ENCODE results near the gene RCN2.

The RCN2 gene

DNA sequence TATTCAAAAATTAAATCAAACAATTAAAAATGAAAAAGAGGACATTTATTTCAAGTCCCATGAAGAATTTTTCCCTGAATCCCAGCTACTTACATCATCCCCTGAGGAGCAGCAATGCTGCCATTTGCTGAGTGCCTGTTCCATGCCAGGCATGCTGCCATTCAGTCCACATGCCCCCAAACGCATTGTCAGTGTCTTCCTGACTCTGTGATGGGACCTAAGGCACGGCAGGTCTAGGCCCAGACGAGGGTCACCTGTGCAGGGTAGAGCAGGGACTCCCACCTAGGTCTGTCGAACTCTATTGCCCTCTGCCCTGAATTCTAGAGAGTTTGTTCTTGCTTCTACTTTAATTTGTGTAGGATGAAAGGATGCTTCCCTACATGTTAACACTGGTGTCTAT lies 70.4 kb downstream of the RCN2 start:
- Histone ChIP-seq H3K4me3 (ENCODE audit: low read length) (no peak overlapping the region), H3K9ac (ENCODE audit: low read length) (no peak overlapping the region), H3K9me3 (ENCODE audit: control insufficient read depth, low read depth, low read length) (no peaks in the 10 kb centered on the region), H3K27ac (ENCODE audit: low read length) (no peak overlapping the region), H3K36me3 (ENCODE audit: control insufficient read depth, low read depth, low read length) (no peaks in the 10 kb centered on the region), H3K27me3 (ENCODE audit: control insufficient read depth, insufficient read depth, low read length) (no peaks in the 10 kb centered on the region), H3K4me1 (ENCODE audit: control insufficient read depth, low read depth, low read length) (no peaks in the 10 kb centered on the region)

DNA sequence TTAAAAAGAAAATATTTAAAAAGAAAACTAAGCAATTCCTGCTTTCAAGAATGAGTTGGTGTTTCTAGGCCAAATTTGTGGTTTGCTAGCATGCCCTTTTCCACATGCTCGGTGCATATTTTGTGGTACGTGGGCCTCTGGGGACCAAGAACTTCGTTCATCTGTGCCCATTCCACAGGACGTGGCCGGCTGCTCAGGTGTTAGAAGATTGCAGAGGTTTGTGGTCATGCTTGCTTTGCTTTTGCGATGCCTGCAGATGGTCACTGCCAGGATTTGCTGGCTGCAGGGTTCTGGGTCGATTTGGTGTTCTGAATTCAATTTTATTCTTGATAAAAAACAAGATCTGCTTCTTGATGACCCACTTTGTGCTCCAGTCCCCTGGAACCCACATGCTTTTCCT lies 70.9 kb downstream of the RCN2 start:
- no peak overlapping the region for H3K9ac ChIP-seq (ENCODE audit: low read length)
- H3K4me3 ChIP-seq (ENCODE audit: low read length), result no peak overlapping the region
- H3K27ac ChIP-seq (ENCODE audit: low read length), result no peak overlapping the region
- H3K9me3 ChIP-seq (ENCODE audit: control insufficient read depth, low read depth, low read length), result no peaks in the 10 kb centered on the region
- no peaks in the 10 kb centered on the region for H3K4me1 ChIP-seq (ENCODE audit: control insufficient read depth, low read depth, low read length)
- H3K27me3 ChIP-seq (ENCODE audit: control insufficient read depth, insufficient read depth, low read length), result no peaks in the 10 kb centered on the region
- no peaks in the 10 kb centered on the region for H3K36me3 ChIP-seq (ENCODE audit: control insufficient read depth, low read depth, low read length)

DNA sequence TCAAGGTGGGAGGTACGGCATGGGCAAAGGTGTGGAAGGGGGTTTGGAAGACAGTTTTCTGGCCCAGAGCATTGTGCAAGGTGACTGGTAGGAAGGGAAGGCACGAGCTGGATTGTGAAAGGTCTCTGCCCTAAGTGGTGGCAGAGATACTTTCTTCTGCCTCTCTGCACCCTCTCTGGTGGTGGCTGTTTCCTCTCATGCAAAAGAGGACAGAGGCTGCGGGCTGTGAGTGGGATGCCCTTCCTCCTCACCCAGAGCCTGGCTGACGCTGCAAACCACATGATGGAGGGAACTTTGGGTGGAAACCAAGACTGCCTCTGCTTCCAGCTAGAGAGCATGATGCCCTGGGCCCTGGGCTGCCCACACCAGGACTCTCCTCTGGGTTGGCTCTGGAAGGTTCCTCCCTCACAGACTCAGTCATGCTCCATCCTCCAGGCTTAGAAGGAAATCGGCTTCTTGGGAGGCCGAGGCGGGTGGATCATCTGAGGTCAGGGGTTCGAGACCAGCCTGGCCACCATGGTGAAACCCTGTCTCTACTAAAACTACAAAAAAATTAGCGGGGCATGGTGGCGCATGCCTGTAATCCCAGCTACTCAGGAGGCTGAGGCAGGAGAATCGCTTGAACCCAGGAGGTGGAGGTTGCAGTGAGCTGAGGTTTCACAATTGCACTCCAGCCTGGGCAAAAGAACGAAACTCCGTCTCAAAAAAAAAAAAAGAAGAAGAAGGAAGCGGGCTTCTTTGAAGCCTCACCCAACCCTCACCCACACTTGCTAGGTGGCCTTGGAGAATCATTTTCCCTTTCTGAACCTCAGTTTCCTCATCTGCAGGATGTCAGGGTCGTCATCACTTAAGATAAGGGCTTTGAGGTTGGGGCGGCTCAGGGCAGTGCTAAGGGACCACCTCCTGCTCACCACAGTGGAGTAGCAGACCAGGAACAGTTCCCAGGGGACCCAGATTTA lies 71.7 kb downstream of the RCN2 start:
- no peak overlapping the region for H3K4me3 ChIP-seq (ENCODE audit: low read length)
- H3K9ac ChIP-seq (ENCODE audit: low read length), result no peak overlapping the region
- no peaks in the 10 kb centered on the region for H3K36me3 ChIP-seq (ENCODE audit: control insufficient read depth, low read depth, low read length)
- no peaks in the 10 kb centered on the region for H3K4me1 ChIP-seq (ENCODE audit: control insufficient read depth, low read depth, low read length)
- H3K27ac ChIP-seq (ENCODE audit: low read length), result no peak overlapping the region
- H3K27me3 ChIP-seq (ENCODE audit: control insufficient read depth, insufficient read depth, low read length), result no peaks in the 10 kb centered on the region
- H3K9me3 ChIP-seq (ENCODE audit: control insufficient read depth, low read depth, low read length), result no peaks in the 10 kb centered on the region
